Activated T-cell treated with anti-CD3 and anti-CD28 coated beads, Interleukin-2, amount 50 U/mL, for 1 hour (primary cell): ENCODE data around the gene CDKN1B.

ENCODE experiments used
- DNase-seq: peaks from one replicate; pipeline ENCODE4 v3.0.0-alpha.2; 2020

Gene CDKN1B

DNA sequence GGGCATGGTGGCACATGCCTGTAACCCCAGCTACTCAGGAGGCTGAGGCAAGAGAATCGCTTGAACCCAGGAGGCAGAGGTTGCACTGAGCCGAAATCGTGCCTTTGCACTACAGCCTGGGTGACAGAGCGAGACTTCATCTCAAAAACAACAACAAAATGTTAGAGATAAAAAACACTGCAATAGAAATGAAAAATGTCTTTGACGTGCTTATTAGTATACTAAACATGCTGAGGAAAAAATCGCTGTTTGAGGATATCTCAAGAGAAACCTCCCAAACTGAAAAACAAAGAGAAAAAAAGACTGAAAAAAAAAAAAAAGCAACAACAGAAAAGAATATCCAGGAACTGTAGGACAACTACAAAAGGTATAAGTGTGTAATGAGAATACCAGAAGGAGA is 53.1 kb downstream of the CDKN1B start:
- no peak for DNase-seq
